ENCODE measurements around the gene ARHGAP6. TPM values are rescaled to one million over a fixed set of nuclear protein-coding genes. Genes with fewer than 3 reads are reported as not detected.
A peak's percentile ranks its signal among the peaks of the same experiment; 100 is the strongest.

The ARHGAP6 gene
- total RNA-seq, 4 donors from 2014 or later: 17.2 to 47.0 (median 21.6) TPM

DNA sequence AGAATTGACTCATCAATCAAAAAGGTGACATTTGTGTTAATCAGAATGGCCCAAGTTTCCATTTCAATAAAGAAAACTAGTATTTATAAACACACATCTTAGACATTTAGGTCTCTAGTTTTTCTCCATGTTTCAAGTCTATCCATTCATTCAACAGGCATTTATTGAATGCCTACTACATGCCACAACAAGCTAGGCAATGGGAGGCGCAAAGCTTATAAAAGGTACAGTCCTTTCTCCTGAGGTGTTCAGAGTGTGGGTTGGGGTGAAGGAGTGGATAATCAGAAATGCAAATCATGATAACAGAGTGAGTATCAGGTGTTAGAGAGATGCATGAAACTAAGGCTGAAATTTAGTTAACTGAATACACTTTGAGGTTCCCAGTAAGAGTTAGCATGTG is 476.6 kb downstream of the ARHGAP6 start:
- intact Hi-C loops (cut with DNase I; ENCODE audit: low total_unique reads): no loop called here
- H3K27ac ChIP-seq: no peak overlapping the region
- H3K4me3 ChIP-seq: no peak overlapping the region
- H3K4me1 ChIP-seq: no peaks in the 10 kb centered on the region
- no peak for DNase-seq
- H3K36me3 ChIP-seq: no peaks in the 10 kb centered on the region
- TF ChIP-seq, protein P1, sequence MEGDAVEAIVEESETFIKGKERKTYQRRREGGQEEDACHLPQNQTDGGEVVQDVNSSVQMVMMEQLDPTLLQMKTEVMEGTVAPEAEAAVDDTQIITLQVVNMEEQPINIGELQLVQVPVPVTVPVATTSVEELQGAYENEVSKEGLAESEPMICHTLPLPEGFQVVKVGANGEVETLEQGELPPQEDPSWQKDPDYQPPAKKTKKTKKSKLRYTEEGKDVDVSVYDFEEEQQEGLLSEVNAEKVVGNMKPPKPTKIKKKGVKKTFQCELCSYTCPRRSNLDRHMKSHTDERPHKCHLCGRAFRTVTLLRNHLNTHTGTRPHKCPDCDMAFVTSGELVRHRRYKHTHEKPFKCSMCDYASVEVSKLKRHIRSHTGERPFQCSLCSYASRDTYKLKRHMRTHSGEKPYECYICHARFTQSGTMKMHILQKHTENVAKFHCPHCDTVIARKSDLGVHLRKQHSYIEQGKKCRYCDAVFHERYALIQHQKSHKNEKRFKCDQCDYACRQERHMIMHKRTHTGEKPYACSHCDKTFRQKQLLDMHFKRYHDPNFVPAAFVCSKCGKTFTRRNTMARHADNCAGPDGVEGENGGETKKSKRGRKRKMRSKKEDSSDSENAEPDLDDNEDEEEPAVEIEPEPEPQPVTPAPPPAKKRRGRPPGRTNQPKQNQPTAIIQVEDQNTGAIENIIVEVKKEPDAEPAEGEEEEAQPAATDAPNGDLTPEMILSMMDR (IDR thresholded peaks at IDR 0.05): no peak
- TF ChIP-seq POLR2A (IDR thresholded peaks at IDR 0.05): no peak
- H3K9me3 ChIP-seq: no peaks in the 10 kb centered on the region
- no peaks in the 10 kb centered on the region for H3K27me3 ChIP-seq

DNA sequence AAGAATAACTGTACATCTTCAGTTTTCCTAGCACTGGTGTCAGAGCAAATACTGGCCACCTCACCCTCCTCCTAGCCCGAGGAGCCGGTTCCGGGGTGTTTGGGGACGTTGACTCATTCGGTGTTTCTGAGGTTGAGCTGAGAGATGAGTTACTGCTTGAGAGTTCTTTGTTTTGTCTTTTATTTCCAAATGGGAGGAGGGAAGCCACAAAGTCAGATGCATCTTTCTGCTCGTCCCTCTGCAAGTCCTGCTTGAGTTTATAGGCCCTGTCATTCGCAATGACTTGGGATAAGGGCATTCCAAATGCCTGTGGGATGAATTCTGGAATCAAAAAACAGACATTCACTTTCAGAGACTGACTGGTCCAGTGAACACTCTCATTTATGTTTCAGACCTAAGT is 477.1 kb downstream of the ARHGAP6 start:
- Histone ChIP-seq H3K27me3 (no peaks in the 10 kb centered on the region), H3K27ac (no peak overlapping the region), H3K4me3 (no peak overlapping the region), H3K4me1 (no peaks in the 10 kb centered on the region), H3K36me3 (no peaks in the 10 kb centered on the region), H3K9me3 (no peaks in the 10 kb centered on the region)
- intact Hi-C loops (cut with DNase I; ENCODE audit: low total_unique reads): no loop called here
- no peak for TF ChIP-seq POLR2A (IDR thresholded peaks at IDR 0.05)
- TF ChIP-seq, protein P1 (IDR thresholded peaks at IDR 0.05): no peak
- no peak for DNase-seq

DNA sequence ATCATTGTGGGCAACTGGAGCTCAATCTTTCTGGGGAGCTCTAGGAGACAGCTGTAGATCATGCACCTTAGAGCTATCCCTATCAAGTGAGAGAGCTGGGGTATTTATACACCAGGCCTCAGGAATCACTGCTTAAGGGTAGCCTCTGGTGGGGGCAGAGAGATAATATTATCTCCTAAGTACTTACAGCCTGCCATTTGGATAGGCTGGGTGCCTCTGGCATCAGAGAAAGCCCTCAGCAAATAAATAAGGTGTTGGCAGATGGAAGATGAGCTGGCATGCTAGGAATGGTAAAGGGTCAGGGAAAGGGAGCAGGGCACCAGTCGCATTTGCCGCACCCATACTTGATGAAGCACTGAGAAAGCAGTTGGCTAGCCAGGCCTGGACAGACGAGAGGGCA is 478.7 kb downstream of the ARHGAP6 start:
- Histone ChIP-seq H3K36me3 (no peaks in the 10 kb centered on the region), H3K9me3 (no peaks in the 10 kb centered on the region), H3K27me3 (no peaks in the 10 kb centered on the region), H3K4me1 (no peaks in the 10 kb centered on the region), H3K4me3 (no peak overlapping the region), H3K27ac (no peak overlapping the region)
- intact Hi-C loops (cut with DNase I; ENCODE audit: low total_unique reads): no loop called here
- TF ChIP-seq, protein P1 (IDR thresholded peaks at IDR 0.05): no peak
- TF ChIP-seq POLR2A (IDR thresholded peaks at IDR 0.05): no peak
- no peak for DNase-seq

DNA sequence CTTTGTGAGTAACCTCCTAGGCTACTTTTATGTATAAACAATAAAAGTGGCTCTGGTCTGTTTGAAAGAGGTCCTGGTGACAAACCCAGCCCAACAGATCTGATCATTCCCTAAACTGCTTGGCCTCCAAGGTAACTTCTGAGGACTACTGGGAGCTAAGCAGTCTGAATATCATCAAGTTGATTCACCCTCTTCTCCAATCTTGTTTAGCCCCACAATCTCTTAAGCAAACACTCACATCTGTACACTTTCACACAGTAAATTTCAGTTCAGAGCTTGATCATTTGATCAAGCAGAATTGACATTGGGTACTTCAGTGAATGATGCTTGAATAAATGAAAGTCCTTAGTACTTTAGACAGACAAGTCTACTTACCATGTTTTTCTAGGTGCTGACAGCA is 479.9 kb downstream of the ARHGAP6 start:
- Histone ChIP-seq H3K9me3 (no peaks in the 10 kb centered on the region), H3K27me3 (no peaks in the 10 kb centered on the region), H3K36me3 (no peaks in the 10 kb centered on the region), H3K4me3 (no peak overlapping the region), H3K4me1 (no peaks in the 10 kb centered on the region), H3K27ac (no peak overlapping the region)
- no peak for DNase-seq
- intact Hi-C loops (cut with DNase I; ENCODE audit: low total_unique reads): no loop called here
- TF ChIP-seq POLR2A (IDR thresholded peaks at IDR 0.05): no peak

DNA sequence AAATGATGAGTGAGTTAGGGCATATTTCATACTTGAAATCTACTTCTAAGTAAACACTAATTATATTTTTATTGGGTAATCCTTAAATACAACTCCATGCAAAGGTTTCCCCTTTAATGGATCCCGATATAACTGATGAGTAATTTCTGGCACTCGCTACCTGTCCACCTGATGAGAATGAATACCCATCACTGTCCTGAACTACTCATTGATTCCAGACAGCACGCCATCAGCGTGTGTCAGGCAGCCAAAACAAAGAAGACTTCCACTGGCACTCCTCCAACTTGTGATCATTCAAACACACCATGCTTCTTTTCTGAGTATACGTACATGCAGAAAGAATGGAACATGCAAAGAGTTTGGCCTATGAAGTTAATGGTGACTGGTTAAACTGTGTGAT is 485.1 kb downstream of the ARHGAP6 start:
- H3K27me3 ChIP-seq: no peaks in the 10 kb centered on the region
- TF ChIP-seq, protein P1 (IDR thresholded peaks at IDR 0.05): no peak
- no peaks in the 10 kb centered on the region for H3K9me3 ChIP-seq
- intact Hi-C loops (cut with DNase I; ENCODE audit: low total_unique reads): no loop called here
- no peaks in the 10 kb centered on the region for H3K4me1 ChIP-seq
- no peak for DNase-seq
- no peak overlapping the region for H3K27ac ChIP-seq
- no peaks in the 10 kb centered on the region for H3K36me3 ChIP-seq
- no peak overlapping the region for H3K4me3 ChIP-seq

DNA sequence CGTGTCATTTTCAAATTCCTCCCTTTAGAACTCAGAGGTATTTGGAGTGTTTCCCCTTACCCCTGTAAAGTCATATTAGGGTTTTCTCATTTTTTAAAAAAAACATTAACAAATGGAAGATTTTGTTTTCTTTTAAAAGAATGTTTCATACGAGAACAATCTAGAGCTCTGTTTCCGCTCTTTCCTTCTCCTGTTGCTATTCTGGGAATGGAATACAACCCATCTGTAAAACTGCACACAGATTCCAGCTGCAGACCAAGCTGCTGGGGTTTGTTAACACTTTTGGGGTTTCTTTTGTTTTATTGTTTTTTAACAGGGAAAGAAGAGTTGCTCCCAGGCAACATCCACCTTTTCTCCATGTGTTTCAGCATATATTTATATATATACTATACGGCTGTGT is 493.3 kb downstream of the ARHGAP6 start:
- intact Hi-C loops (cut with DNase I; ENCODE audit: low total_unique reads): no loop called here

More for the DNA sequence above, 493.3 kb downstream of the ARHGAP6 start:
- Histone ChIP-seq H3K27ac (peak overlapping the region in 1 of 2 donors; percentile 33), H3K4me3 (no peak overlapping the region), H3K27me3 (no peaks in the 10 kb centered on the region), H3K4me1 (no peaks in the 10 kb centered on the region), H3K9me3 (no peaks in the 10 kb centered on the region), H3K36me3 (no peaks in the 10 kb centered on the region)
- DNase-seq: no peak
- TF ChIP-seq POLR2A (IDR thresholded peaks at IDR 0.05): no peak
- TF ChIP-seq, protein P1 (IDR thresholded peaks at IDR 0.05): no peak

Data from uterus (tissue), 4 donors.